Activated effector memory CD4-positive, alpha-beta T cell treated with Interleukin-2 at 50 U/mL for 16 hours (primary cell): ENCODE results near the gene NAALAD2.
A peak's percentile ranks its signal among the peaks of the same experiment; 100 is the strongest.
"Not testable (repeated sequence)": the region's sequence is repeated elsewhere in the genome, so short reads cannot be mapped to it uniquely, and the experiment has no call there.

ENCODE experiments used
- DNase-seq: peaks from one replicate; pipeline ENCODE4 v3.0.0-alpha.2; 2020

NAALAD2 gene

DNA sequence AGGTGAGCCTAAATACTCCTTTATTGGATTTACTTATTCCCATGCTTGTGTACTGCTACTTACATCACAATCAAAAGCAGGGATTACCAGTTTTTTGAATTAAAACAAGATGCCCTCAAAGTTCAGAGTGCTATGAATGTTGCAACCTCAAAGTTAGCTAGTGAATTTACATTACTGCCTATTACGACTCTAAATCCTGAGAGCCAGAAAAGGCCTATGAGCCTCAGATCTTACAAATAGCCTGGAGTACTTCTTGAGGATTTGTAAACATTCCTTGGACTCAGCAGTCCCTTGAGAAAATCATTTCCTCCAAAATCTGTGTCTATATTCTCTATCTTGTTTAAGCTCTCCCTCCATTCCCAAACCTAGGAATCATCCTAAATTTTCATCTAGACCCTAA lies 62.9 kb downstream of the NAALAD2 start:
- no peak for DNase-seq

DNA sequence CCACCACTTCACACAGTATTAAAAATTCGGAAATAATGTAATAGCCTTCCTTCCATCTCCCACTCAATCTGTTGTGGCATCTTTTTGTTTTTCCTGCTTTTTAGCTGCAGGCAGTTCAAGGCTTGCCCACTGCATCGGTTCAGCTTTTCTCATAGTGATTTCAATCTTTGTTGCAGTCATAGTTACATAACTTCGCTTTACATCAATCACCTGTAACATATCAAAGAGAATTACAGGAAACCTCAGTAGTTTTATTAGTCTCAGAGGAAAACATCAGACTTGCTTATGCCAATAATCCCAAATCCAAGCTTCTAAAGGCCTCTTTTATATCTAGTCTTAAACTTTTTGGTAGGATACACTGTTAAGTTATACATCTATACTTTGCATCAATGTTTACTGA lies 67.9 kb downstream of the NAALAD2 start:
- no peak for DNase-seq

DNA sequence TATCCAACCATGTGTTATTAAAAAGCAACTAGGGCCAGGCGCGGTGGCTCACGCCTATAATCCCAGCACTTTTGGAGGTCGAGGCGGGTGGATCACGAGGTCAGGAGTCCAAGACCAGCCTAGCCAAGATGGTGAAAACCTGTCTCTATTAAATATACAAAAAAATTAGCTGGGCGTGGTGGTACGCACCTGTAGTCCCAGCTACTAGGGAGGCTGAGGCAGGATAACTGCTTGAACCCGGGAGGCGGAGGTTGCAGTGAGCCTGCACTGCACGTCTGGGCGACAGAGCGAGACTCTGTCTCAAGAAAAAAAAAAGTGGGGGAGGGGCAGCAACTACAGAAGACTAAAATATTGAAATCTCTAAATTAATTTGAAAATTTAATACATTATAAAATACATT lies 69.9 kb downstream of the NAALAD2 start:
- no peak for DNase-seq

DNA sequence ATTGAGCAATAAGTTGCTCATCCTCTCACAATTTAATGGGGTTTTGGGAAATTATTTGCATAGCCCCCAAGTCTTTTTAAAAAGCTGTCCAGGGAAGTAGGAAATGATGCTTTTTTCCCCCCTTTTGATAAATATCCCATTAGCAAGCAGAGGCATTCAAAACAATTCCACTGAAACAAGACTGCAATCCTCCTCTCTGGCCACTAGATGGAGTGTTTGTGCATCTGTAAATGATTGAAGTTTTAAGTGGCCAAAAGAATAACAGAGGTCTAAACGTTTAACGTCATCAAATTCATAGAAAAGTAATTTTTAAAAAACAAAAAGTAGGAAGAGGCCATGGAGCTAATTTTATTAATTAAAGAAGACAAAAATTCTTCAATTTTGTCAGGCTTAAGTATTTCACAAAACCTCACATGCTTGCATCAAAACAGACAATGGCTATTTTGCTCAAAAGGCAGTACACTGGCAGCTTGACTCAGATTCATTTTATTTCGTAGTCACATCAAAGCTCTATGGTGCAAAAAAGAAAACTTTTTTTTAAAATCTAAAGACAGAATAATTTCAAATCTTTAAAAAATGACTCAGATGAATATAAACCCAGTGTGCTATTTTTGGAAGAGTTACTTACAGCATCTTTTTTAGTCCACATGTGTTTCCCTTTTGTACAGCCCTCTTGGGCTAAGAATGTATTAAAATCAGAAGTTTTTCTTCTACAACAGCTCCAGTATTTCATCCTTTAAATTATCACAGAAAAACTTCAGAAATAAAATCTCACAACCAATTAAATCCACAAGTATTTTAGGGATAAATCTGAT lies 70.6 kb downstream of the NAALAD2 start:
- no peak for DNase-seq

DNA sequence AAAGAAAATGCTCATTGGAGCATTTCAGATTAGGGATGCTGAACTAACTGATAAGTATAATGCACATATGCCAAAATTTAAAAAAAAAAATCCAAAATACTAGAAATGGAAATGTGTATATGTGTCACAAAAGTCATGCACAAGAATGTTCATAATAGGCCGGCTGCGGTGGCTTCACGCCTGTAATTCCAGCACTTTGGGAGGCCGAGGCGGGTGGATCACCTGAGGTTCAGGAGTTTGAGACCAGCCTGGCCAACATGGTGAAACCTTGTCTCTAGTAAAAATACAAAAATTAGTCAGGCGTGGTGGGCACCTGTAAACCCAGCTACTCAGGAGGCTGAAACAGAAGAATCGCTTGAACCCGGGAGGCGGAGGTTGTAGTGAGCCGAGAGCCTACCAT lies 73.5 kb downstream of the NAALAD2 start:
- DNase-seq = not testable (repeated sequence)

DNA sequence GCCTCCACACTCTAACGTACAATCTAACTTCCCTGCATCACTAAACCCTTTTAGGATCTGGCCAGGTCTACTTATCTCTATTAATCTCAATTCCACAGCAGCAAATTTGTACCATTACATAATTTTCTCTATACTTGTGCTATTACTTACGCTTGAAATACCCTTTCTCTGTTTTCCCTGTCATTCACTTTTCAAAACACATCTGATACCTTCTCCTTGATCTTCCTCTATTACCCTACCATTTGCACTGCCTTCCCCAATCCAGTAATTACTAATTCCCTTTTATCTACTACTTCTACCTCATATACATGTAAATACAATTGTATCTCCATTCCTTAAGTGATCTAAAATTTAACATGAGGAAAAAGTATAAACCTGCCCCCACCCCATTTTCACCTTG lies 74.4 kb downstream of the NAALAD2 start:
- no peak for DNase-seq

DNA sequence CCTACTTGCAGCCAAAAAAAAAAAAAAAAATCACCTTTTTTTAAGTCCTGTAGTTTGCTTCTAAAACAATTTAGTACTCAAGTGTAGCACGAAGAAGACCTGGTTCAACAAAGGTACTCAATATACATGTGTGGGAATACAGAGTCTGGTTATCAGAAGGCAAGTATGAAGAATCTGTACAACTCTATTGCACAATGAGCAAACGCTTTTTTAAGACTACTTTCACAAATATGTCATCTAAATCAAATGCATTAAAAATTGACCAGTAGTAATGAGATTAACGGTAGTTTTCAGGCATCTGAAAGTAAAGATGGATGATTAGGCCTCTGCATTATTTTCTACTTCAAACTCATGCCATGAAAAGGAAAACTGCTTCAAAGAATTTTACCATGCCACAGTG lies 78.9 kb downstream of the NAALAD2 start:
- no peak for DNase-seq

DNA sequence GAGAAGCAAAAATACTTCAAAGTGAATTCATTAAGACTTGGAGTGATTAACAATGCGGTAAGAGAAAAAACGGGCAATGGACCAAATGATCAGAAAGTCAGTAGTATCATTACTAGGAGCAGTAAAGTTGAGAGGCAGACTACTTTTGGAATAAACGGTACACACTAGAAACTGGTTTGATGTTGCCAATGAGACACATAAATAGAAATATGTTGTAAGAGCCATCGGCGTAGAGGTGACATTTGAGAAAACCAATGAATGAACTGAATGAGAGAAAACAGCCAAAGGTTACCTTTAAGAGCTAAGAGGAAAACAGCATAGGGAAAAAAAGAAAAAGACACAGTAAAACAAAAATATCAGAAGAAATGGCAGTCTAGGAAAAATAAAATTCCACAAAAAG lies 82.1 kb downstream of the NAALAD2 start:
- DNase-seq = no peak

DNA sequence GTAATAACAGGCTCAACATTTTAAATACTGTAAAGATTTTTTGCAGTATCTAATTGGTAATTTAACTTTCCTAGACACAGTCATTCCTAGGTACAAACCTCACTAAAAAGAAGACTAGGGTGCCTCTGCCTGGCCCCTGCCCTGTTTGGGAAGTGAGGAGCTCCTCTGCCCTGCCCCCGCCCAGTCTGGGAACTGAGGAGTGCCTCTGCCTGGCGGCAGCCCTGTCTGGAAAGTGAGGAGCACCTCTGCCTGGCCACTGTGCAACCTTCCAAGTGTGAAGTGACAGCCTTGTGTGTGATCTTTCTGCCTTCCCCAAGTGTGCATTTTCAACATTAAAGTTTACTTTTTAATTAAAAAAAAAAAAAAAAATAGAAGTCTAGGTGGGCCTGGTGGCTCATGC lies 84.1 kb downstream of the NAALAD2 start:
- DNase-seq = no peak

DNA sequence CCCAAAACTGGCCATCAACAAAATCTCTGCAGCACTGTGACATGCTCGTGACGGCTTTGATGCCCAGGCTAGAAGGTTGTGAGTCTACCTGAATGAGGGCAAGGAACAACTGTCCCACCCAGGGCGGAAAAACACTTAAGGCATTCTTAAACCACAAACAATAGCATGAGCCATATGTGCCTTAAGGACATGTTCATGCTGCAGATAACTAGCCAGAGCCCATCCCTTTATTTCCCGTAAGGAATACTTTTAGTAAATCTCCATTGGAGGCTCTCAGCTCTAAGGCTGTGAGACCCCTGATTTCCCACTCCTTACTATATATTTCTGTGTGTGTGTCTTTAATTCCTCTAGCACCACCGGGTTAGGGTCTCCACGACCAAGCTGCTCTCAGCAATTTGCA lies 85.0 kb downstream of the NAALAD2 start:
- DNase-seq = no peak

DNA sequence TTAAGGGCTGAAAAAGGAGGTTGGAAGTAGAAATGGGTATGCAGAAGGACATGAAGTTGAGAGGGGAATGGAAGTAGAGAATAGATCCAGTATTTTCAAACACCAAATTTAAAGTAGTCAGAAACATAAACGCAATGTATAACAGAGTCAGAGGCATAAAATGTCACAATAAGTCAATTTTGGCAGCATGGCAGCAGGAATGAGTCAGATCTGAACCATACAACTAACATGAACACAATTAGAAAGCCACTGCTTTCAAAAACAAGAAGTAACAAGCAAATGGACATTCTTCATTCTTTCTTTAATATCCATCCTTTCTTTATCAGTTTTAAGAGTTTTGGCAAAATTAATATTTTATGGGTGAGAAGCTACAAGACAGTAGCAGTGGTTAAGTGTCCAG lies 85.9 kb downstream of the NAALAD2 start:
- no peak for DNase-seq

DNA sequence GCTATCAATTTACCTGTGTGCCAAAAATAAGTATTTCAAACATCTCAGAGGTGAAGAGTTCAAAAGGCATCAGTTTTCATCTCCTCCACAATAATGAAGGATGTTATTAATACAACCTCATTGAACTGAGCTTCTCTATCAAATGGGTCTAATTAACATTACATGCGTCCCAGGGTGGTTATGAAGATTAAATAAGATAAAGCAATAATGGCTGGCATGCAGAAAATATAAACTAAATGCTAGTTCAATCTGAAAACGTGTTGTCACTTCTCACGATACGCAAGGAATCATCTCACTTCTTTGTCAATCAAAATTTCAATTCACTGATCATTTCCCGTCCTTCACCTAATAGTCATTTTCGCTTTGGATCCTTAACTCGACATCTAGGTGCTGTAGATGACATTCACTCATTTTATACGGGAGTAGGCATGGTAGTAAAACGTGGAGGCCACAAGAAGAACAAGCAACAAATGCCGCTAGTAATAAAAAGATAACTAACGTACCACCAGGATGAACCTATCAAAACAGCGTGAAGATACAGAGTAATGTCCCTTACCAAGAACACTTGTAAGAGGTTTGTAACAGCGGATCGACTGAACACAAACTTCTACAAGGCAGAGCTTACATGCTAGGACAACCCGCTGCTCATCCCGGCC lies 87.5 kb downstream of the NAALAD2 start:
- DNase-seq = no peak

DNA sequence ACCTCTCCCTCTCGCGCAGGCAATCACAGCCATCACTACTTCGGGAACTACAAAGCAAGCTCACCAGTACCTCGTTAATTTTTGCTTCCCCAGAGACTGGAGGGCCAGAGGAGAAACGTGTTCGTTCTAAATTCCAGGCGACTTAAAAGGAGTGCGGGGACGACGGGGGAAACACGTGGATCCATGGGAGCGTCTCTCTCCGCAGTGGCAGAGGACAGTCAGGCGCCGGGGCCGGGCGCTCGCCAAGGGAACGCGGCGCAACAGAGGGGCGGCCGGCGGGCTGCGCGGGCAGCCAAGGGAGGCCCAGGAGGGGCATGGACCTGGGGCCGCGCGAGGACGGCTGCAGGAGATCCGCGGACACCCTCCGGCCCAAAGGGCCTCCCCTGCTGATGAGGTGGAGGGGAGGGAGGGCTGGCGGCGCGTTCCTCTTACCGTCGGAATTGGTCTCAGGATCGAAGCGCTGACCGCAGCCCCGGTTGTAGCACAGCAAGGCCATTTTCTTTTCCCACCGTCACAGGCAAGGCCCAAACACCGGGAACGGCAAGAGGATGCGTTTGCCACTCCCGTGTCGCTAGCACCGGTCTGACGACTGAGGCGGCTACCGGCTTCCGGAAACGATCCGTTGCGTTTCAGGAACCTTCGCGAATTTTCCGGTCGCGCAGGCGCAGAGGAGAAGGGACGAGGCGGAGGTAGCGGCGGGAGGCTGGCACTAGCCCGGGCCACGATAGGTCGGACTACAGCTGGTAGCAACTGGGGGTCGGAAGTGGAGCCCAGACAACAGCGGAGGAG lies 88.2 kb downstream of the NAALAD2 start, which contains the start of gene CHORDC1:
Gene CHORDC1 (minus strand): TSS at position 591 of the 789 bp plus-strand sequence. CDS start 95 bp downstream, at position 496.
- peak; percentile 90 for DNase-seq

DNA sequence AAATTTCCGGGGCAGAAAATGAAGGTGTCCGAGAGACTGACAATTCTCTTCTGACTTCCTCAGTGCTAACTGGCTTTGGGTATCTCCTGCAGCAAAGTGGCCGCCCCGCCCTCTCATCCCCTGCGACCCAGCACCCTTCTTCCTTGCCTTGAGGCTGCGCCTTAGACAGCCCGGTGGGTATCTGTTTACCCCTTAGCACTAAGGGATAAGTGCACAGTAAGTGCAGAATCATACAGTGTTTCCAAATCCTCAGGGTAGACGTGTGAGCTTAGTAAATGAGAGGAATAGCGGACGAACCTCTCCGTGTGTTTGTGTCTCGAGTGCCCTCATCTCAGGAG lies 88.8 kb downstream of the NAALAD2 start:
- DNase-seq = no peak

DNA sequence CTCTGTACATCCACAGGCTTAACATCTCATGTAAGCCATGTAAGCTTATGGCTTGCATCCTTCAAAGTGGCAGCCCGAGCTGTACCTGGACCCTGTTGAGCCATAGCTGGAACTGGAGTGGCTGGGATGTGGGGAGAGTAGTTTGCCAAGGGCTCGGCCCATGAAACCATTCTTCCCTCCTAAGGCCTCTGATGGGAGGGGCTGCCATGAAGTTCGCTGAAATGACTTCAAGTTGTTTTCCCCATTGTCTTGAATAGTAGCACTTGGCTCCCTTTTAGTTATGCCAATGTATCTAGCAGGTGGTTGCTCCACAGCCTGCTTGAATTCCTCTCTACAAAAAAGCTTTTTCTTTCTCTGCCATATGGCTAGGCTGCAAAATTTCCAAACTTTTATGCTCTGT lies 93.6 kb downstream of the NAALAD2 start:
- DNase-seq = no peak

DNA sequence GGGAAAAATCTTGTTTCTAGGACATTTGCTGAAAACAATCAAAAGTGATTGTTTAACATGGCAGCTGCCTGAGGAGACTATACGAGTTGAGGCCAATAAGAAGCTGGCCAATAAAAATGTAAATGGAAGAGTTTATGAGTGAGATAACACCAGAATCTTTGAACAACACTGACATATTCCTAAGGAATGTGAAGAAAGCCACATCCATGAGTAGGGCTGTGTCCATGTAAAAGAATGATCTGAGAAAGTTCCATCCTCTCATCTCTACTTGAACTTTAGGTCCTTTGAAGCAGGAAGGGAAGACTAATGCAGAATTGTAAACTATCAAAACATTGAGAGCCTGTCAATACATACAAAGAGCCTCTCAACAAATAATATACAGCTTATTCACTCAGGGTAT lies 95.3 kb downstream of the NAALAD2 start:
- no peak for DNase-seq

DNA sequence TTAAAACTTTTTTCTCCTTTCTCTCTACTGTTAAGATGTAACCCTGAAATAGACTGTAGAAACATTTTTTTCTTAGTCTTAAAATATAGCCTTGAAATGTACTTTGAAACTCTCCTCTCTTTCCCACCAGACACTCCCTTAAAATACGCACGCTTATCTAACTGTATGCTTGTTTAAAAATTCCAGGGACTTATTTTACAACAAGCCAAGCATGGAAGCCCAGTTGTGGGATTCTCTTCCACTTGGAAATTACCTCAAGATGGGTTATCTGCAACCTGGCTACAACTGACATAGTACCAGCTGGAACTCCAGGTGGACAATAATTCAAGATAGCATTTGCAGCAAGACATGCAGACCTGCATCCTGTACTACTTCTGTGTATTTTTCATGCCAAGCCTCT lies 100.5 kb downstream of the NAALAD2 start:
- DNase-seq = no peak

DNA sequence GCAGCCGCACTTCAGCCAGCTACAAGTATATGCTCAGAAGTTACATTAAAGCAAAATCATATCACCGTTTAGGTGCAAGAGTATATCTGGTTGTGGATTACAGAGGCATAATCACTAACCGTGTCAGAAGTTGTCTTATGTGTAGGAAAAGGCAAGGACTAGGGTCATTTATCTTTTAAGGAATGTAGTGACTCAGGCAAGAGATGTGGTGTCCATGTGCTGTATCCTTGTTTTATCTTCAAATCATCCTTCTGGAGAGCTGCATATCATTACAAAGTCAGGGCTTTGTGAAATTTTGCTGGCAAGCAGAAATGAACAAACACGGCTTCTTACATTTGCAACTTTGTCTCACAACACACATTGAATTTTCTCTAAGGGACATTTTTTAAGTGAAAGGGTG lies 101.1 kb downstream of the NAALAD2 start:
- no peak for DNase-seq

DNA sequence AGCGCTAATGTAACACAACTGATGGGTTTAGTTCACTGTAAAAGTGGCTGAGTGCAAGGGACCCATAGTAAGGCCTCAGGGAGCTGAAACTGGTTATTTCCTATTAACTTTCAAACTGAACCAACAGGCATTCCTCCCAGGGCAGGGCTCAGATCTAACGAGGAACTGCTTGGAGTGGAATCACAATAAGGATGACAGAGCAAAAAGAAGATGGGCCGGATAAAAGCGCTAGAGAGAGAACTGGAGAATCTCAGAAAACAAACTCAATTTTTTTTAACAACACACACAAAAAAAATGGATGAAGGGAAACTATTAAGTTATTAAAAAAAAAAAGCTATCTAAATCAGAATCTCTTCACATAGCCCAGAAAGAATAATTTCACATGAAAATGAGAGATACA lies 102.5 kb downstream of the NAALAD2 start:
- DNase-seq = no peak

DNA sequence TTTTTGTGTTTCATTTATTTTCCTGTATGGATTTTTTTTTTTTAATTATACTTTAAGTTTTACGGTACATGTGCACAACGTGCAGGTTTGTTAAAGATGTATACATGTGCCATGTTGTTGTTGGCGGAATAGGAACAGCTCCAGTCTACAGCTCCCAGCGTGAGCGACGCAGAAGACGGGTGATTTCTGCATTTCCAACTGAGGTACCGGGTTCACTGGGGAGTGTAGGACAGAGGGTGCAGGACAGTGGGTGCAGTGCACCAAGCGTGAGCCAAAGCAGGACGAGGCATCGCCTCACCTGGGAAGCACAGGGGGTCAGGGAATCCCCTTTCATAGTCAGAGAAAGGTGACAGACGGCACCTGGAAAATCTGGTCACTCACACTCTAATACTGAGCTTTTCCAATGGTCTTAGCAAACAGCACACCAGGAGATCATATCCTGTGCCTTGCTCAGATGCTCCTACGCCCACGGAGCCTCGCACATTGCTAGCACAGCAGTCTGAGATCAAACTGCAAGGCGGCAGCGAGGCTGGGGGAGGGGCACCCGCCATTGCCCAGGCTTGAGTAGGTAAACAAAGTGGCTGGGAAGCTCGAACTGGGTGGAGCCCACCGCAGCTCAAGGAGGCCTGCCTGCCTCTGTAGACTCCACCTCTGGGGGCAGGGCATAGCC lies 105.6 kb downstream of the NAALAD2 start:
- DNase-seq = peak; percentile 32

DNA sequence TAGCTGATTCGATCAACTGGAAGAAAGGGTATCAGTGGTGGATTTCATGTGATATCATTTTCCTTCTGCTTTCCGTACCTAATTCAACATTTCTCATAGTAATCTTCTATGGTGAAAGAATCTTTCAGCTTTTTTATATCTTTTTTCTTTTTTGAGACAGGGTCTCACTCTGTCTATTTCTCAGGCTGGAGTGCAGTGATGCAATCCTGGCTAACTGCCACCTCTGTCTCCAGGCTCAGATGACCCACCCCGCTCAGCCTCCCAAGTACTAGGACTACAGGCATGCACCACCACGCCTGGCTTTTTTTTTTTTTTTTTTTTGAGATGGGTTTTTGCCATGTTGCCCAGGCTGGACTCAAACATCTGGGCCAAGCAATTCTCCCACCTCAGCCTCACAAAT lies 107.0 kb downstream of the NAALAD2 start:
- DNase-seq = no peak
